ENCODE data around the gene PCK1. TPM values are rescaled to one million over a fixed set of nuclear protein-coding genes. Genes with fewer than 3 reads are reported as not detected.

The PCK1 gene
- total and polyA plus RNA-seq, 3 experiments from 2014 or later, result not detected

GRCh38 chr20:57540890-57541580 is 19.9 kb upstream of the PCK1 start:
- DNase-seq, result no peak
- H3K36me3 Mint-ChIP-seq, result peaks cover 0 to 4% (median 0%) of the 10 kb centered on the region in 3 donors
- H3K27ac Mint-ChIP-seq, result peak overlapping the region in 1 of 8 donors; percentile 45
- Histone ChIP-seq H3K4me3 (ENCODE audit: low read length) (no peak overlapping the region), H3K27me3 (ENCODE audit: insufficient read depth, low read length, poor library complexity, severe bottlenecking) (no peaks in the 10 kb centered on the region), H3K4me1 (ENCODE audit: insufficient read depth, low read length) (no peaks in the 10 kb centered on the region), H3K9me3 (ENCODE audit: low read length) (no peaks in the 10 kb centered on the region), H3K27ac (ENCODE audit: low read depth, low read length) (no peak overlapping the region), H3K36me3 (ENCODE audit: insufficient read depth, low read length) (no peaks in the 10 kb centered on the region)
- ChIA-PET CTCF (no interaction called here), POLR2A (no interaction called here)
- H3K4me3 Mint-ChIP-seq, result no peak overlapping the region
- peaks cover 0 to 4% (median 0%) of the 10 kb centered on the region in 5 donors for H3K9me3 Mint-ChIP-seq
- no peaks in the 10 kb centered on the region for H3K4me1 Mint-ChIP-seq
- H3K27me3 Mint-ChIP-seq, result peaks cover 21 to 51% of the 10 kb centered on the region in 2 donors

DNA sequence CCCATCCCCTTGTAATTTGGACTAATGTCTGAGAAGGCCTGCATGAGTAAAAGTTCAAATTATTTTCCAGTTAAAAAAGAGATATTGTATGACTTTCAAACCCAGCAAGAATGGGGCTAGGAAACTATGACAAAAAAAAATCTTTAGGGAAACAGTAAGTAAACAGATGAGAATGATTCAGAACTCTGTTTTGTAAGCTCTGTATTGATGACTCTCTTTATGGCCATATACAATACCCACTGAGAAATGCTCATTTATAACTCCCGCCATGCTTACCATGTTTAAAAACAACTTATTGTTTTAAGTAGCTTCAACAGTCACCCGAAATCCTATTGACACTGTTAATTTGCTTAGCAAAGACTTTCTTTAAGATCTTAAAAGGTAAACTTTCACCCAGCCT is 17.2 kb upstream of the PCK1 start:
- Histone ChIP-seq H3K4me1 (ENCODE audit: insufficient read depth, low read length) (no peaks in the 10 kb centered on the region), H3K27me3 (ENCODE audit: insufficient read depth, low read length, poor library complexity, severe bottlenecking) (no peaks in the 10 kb centered on the region), H3K9me3 (ENCODE audit: low read length) (no peaks in the 10 kb centered on the region), H3K36me3 (ENCODE audit: insufficient read depth, low read length) (no peaks in the 10 kb centered on the region), H3K27ac (ENCODE audit: low read depth, low read length) (no peak overlapping the region), H3K4me3 (ENCODE audit: low read length) (no peak overlapping the region)
- Mint-ChIP-seq H3K27me3 (peaks cover 23 to 39% of the 10 kb centered on the region in 2 donors), H3K9me3 (peaks cover 0 to 4% (median 2%) of the 10 kb centered on the region in 5 donors), H3K27ac (no peak overlapping the region), H3K36me3 (peaks cover 0 to 4% (median 0%) of the 10 kb centered on the region in 3 donors), H3K4me1 (no peaks in the 10 kb centered on the region), H3K4me3 (no peak overlapping the region)
- CTCF ChIA-PET, result interaction anchor here (1.0 kb wide), 1 partner anchor 42 kb away, joined by 3 read pairs; no protein-coding TSS in a partner anchor
- DNase-seq, result no peak
- POLR2A ChIA-PET, result no interaction called here

DNA sequence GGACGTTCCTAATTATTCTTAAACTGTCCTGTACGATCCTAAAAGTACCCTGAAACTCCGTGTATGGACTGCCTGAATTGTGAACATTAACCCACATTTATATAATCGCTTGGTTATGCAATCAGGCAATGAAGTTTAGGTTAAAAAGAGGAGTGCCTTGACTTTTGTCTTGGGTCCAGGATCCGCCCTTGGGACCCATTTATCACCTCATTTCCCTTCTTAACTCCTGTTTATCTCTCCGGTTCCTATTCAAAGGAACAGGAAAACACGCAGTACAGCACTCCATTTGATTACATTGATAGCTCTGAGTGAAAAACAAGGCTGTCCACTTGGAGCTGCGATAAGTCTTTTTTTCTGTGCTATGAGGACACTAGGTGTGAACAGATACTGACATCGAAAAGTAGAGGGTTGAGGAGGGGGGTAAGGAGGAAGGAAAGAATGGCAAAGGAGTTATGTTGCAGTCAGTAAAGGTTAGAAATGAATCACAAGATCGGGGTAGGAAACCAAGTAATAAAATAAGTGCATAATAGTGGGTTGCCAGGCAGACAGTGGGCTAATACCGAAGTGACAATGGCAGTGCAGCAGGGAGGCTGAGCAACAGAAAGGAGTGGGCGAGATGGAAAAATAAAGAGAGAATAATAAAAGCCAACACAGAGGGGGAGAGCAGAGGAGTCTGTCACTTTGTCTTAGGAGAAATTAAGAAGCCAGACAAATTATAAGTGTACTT is 15.9 kb upstream of the PCK1 start:
- H3K27me3 ChIP-seq (ENCODE audit: insufficient read depth, low read length, poor library complexity, severe bottlenecking), result no peaks in the 10 kb centered on the region
- no peak overlapping the region for H3K27ac ChIP-seq (ENCODE audit: low read depth, low read length)
- no peak overlapping the region for H3K27ac Mint-ChIP-seq
- ChIA-PET POLR2A (no interaction called here), CTCF (interaction anchor here (1.0 kb wide), 1 partner anchor 41 kb away, joined by 3 read pairs; no protein-coding TSS in a partner anchor)
- peaks cover 18 to 30% of the 10 kb centered on the region in 2 donors for H3K27me3 Mint-ChIP-seq
- H3K36me3 Mint-ChIP-seq, result peaks cover 0 to 4% (median 0%) of the 10 kb centered on the region in 3 donors
- H3K4me3 Mint-ChIP-seq, result no peak overlapping the region
- no peaks in the 10 kb centered on the region for H3K36me3 ChIP-seq (ENCODE audit: insufficient read depth, low read length)
- no peak overlapping the region for H3K4me3 ChIP-seq (ENCODE audit: low read length)
- no peaks in the 10 kb centered on the region for H3K9me3 ChIP-seq (ENCODE audit: low read length)
- peaks cover 0 to 2% (median 0%) of the 10 kb centered on the region in 5 donors for H3K9me3 Mint-ChIP-seq
- DNase-seq, result no peak
- no peaks in the 10 kb centered on the region for H3K4me1 Mint-ChIP-seq
- H3K4me1 ChIP-seq (ENCODE audit: insufficient read depth, low read length), result no peaks in the 10 kb centered on the region

- ChIA-PET CTCF (no interaction called here), POLR2A (no interaction called here)
- Histone ChIP-seq H3K27ac (ENCODE audit: low read depth, low read length) (no peak overlapping the region), H3K36me3 (ENCODE audit: insufficient read depth, low read length) (no peaks in the 10 kb centered on the region), H3K27me3 (ENCODE audit: insufficient read depth, low read length, poor library complexity, severe bottlenecking) (no peaks in the 10 kb centered on the region), H3K9me3 (ENCODE audit: low read length) (no peaks in the 10 kb centered on the region), H3K4me3 (ENCODE audit: low read length) (no peak overlapping the region), H3K4me1 (ENCODE audit: insufficient read depth, low read length) (no peaks in the 10 kb centered on the region)
- no peaks in the 10 kb centered on the region for H3K4me1 Mint-ChIP-seq
- no peak for DNase-seq
- H3K27ac Mint-ChIP-seq, result no peak overlapping the region
- H3K9me3 Mint-ChIP-seq, result peaks cover 0 to 2% (median 0%) of the 10 kb centered on the region in 5 donors
- peaks cover 12 to 28% of the 10 kb centered on the region in 2 donors for H3K27me3 Mint-ChIP-seq
- no peaks in the 10 kb centered on the region for H3K36me3 Mint-ChIP-seq
- no peak overlapping the region for H3K4me3 Mint-ChIP-seq
Measured at GRCh38 chr20:57545927-57546662, 14.8 kb upstream of the PCK1 start.

DNA sequence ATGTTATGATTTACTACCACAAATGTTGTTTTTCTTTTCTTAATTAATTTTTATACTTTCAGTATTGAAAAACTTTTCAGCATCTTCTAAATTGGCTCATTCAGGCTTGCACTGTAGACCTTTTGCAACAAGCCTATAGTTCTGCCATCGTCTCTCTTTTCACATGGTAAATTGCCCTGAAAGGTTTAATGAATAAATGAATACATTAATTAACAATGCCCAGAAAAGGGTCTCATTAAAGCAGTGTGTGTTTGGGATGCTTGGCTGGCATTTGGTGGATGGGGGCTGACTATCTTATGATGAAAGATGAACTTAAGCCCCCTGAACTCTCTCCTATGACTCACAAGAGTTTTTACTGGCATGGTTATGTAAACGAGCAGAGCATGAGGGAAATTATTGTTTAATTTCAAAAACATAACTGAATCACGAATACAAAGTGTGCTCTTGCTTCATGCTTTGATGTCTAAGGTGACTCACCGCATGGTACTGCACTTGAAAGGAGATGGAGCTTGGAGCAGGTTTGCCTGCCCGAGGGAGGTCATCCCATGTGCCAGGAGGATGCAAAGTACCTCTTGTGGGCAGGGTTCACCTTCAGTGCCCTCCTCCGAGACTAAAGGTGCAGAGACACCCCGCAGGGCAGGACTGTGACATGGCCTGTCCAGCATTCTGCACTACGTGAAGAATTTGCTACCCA is 13.8 kb upstream of the PCK1 start:
- Mint-ChIP-seq H3K9me3 (peaks cover 0 to 2% (median 0%) of the 10 kb centered on the region in 5 donors), H3K4me3 (no peak overlapping the region), H3K4me1 (no peaks in the 10 kb centered on the region), H3K27me3 (peaks cover 10 to 31% of the 10 kb centered on the region in 2 donors), H3K36me3 (no peaks in the 10 kb centered on the region), H3K27ac (no peak overlapping the region)
- no peak for DNase-seq
- ChIA-PET CTCF (no interaction called here), POLR2A (no interaction called here)
- Histone ChIP-seq H3K27ac (ENCODE audit: low read depth, low read length) (no peak overlapping the region), H3K27me3 (ENCODE audit: insufficient read depth, low read length, poor library complexity, severe bottlenecking) (no peaks in the 10 kb centered on the region), H3K4me1 (ENCODE audit: insufficient read depth, low read length) (no peaks in the 10 kb centered on the region), H3K9me3 (ENCODE audit: low read length) (no peaks in the 10 kb centered on the region), H3K36me3 (ENCODE audit: insufficient read depth, low read length) (no peaks in the 10 kb centered on the region), H3K4me3 (ENCODE audit: low read length) (no peak overlapping the region)

GRCh38 chr20:57548177-57549058 is 12.5 kb upstream of the PCK1 start:
- H3K9me3 ChIP-seq (ENCODE audit: low read length), result no peaks in the 10 kb centered on the region
- Mint-ChIP-seq H3K27me3 (peaks cover 6 to 24% of the 10 kb centered on the region in 2 donors), H3K4me1 (no peaks in the 10 kb centered on the region), H3K36me3 (no peaks in the 10 kb centered on the region), H3K4me3 (no peak overlapping the region), H3K27ac (no peak overlapping the region), H3K9me3 (peaks cover 0 to 2% (median 0%) of the 10 kb centered on the region in 5 donors)
- no peak for DNase-seq
- H3K27ac ChIP-seq (ENCODE audit: low read depth, low read length), result no peak overlapping the region
- no peak overlapping the region for H3K4me3 ChIP-seq (ENCODE audit: low read length)
- ChIA-PET POLR2A (no interaction called here), CTCF (no interaction called here)
- no peaks in the 10 kb centered on the region for H3K27me3 ChIP-seq (ENCODE audit: insufficient read depth, low read length, poor library complexity, severe bottlenecking)
- H3K4me1 ChIP-seq (ENCODE audit: insufficient read depth, low read length), result no peaks in the 10 kb centered on the region
- no peaks in the 10 kb centered on the region for H3K36me3 ChIP-seq (ENCODE audit: insufficient read depth, low read length)

DNA sequence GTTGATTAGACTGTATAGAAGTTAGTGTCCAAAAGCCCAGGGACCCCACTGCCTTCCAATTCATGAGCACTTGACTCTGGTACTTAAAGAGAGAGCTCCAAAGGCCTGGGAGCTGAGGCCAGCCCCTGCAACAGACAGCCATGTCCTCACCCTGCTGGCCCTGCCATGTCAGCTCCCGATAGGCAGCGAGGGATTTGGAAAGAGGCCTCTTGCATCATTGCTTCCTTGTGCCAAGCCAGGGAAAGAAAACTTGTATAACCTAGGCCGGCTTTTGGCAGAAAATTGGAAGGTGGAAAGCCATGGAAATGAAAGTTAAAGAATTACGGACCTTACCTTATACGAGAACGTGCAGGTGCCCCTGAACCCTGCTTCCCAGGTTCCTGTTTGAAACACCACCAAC is 8.4 kb upstream of the PCK1 start:
- no peaks in the 10 kb centered on the region for H3K4me1 ChIP-seq (ENCODE audit: insufficient read depth, low read length)
- POLR2A ChIA-PET, result no interaction called here
- H3K27me3 Mint-ChIP-seq, result peaks cover 11 to 48% of the 10 kb centered on the region in 2 donors

More for the DNA sequence above, 8.4 kb upstream of the PCK1 start:
- Histone ChIP-seq H3K27me3 (ENCODE audit: insufficient read depth, low read length, poor library complexity, severe bottlenecking) (peaks cover 9% of the 10 kb centered on the region), H3K9me3 (ENCODE audit: low read length) (no peaks in the 10 kb centered on the region), H3K4me3 (ENCODE audit: low read length) (no peak overlapping the region), H3K27ac (ENCODE audit: low read depth, low read length) (no peak overlapping the region), H3K36me3 (ENCODE audit: insufficient read depth, low read length) (no peaks in the 10 kb centered on the region)
- DNase-seq, result no peak
- H3K9me3 Mint-ChIP-seq, result peaks cover 0 to 2% (median 0%) of the 10 kb centered on the region in 5 donors
- CTCF ChIA-PET, result no interaction called here
- H3K4me1 Mint-ChIP-seq, result no peaks in the 10 kb centered on the region
- H3K36me3 Mint-ChIP-seq, result no peaks in the 10 kb centered on the region
- no peak overlapping the region for H3K4me3 Mint-ChIP-seq
- no peak overlapping the region for H3K27ac Mint-ChIP-seq
